SH-SY5Y (cell line): ENCODE measurements around the gene ZP2.
A peak's percentile ranks its signal among the peaks of the same experiment; 100 is the strongest.

Experiments
- GATA2 ChIP-seq: IDR thresholded peaks from 2 replicates; pipeline ENCODE4 v1.6.1; 2011; ENCODE audit warnings: mild to moderate bottlenecking, low read depth, low read length
- GATA3 ChIP-seq: IDR thresholded peaks from 2 replicates; pipeline ENCODE4 v1.6.1; 2011; ENCODE audit warnings: low read depth, mild to moderate bottlenecking, low read length, moderate library complexity

GRCh38 chr16:21199607-21200218 is 11.7 kb downstream of the ZP2 start:
- TF ChIP-seq GATA3 (no peak), GATA2 (peak; percentile 65; the same call in 1 of the 2 replicates)
